GM10248 (cell line): ENCODE data around the gene MT1G.

Experiments
- CTCF ChIA-PET: fragments of 300-600 bp; sonication (Branson Sonifier 250); formaldehyde crosslinking; extraction: SDS; loops from one replicate; lab custom pipeline; 2021; ENCODE audit warnings: antibody characterized with exemption; lab: Yijun Ruan, JAX
- POLR2A ChIA-PET: fragments of 350-650 bp; sonication (Branson Sonifier 250); formaldehyde crosslinking; extraction: SDS; loops from one replicate; lab custom pipeline; 2020; ENCODE audit warnings: antibody characterized with exemption; lab: Yijun Ruan, JAX
- DNase-seq: peaks from one replicate; pipeline ENCODE4 v3.0.0; 2012; ENCODE audit errors: extremely low spot score
- TF ChIP-seq, protein P1 (sequence below): IDR thresholded peaks from 2 replicates; pipeline ENCODE4 v1.5.1; 2012; ENCODE audit warnings: mild to moderate bottlenecking, low read depth; ENCODE audit errors: extremely low read depth, missing control alignments, control extremely low read depth

The MT1G gene

GRCh38 chr16:56640076-56640475, 27.8 kb downstream of the MT1G start:
- TF ChIP-seq, protein P1, sequence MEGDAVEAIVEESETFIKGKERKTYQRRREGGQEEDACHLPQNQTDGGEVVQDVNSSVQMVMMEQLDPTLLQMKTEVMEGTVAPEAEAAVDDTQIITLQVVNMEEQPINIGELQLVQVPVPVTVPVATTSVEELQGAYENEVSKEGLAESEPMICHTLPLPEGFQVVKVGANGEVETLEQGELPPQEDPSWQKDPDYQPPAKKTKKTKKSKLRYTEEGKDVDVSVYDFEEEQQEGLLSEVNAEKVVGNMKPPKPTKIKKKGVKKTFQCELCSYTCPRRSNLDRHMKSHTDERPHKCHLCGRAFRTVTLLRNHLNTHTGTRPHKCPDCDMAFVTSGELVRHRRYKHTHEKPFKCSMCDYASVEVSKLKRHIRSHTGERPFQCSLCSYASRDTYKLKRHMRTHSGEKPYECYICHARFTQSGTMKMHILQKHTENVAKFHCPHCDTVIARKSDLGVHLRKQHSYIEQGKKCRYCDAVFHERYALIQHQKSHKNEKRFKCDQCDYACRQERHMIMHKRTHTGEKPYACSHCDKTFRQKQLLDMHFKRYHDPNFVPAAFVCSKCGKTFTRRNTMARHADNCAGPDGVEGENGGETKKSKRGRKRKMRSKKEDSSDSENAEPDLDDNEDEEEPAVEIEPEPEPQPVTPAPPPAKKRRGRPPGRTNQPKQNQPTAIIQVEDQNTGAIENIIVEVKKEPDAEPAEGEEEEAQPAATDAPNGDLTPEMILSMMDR, result no peak
- ChIA-PET CTCF (interaction anchor here (1.5 kb wide), 1 partner anchor 62 kb away, joined by 3 read pairs; no protein-coding TSS in a partner anchor), POLR2A (no interaction called here)
- DNase-seq, result no peak

DNA sequence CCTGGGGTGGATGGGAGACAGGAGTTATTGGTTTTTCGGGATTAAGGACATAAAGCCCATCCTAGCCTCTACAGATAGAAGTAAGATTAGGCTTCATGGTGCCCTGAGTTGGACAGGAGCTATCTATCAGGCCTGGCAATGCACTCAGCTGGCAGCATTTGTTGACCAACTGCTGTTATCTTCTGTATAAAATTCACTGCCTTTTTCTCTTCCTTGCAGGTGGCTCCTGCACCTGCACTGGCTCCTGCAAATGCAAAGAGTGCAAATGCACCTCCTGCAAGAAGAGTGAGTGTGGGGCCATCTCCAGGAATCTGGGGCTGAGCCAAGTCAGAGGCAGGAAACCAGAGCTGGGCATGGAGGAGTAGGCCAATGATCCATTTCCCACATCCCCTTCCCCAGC, 28.8 kb downstream of the MT1G start:
- CTCF ChIA-PET, result interaction anchor here (1.5 kb wide), 1 partner anchor 63 kb away, joined by 3 read pairs; no protein-coding TSS in a partner anchor
- no peak for DNase-seq
- POLR2A ChIA-PET, result interaction anchor here (0.6 kb wide), 1 partner anchor 63 kb away, joined by 3 read pairs; no protein-coding TSS in a partner anchor
- TF ChIP-seq, protein P1, result no peak

GRCh38 chr16:56637814-56638750, 29.8 kb downstream of the MT1G start, which contains the start of gene MT1A:
MT1A (plus strand) TSS chr16:56638666; CDS start chr16:56638739, 73 bp downstream.
- TF ChIP-seq, protein P1, result no peak
- ChIA-PET CTCF (no interaction called here), POLR2A (no interaction called here)
- no peak for DNase-seq

DNA sequence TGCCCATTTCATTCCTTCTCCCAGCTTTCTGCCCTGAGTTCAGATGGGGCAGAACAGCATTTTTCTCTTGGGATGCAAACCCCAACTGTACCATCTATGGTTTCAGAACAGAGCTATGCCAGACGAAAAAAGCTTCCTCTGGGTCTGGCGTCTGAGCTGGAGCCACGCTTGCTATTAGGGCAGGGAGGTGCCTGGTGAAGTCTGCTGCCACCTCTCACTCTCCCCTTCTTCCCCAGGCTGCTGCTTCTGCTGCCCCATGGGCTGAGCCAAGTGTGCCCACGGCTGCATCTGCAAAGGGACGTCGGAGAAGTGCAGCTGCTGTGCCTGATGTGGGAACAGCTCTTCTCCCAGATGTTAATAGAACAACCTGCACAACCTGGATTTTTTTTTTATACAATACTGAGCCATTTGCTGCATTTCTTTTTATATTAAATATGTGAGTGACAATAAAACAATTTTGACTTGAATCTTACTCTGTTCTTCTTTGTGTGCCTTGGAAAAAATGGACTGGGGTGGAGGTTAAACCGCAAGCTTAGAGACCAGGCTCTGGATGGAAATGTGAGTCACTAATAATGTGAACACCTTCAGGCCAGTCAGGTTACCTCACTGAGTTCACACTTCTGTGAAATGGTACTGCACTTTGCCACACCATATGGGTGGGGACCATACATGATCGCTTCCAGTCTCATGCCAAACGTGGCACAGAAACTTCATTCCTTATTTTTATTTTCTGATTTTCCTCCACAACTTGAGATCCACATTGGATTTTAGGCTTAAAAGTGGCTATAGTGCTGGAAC, 31.1 kb downstream of the MT1G start:
- ChIA-PET CTCF (no interaction called here), POLR2A (no interaction called here)
- DNase-seq, result no peak
- TF ChIP-seq, protein P1, result no peak

DNA sequence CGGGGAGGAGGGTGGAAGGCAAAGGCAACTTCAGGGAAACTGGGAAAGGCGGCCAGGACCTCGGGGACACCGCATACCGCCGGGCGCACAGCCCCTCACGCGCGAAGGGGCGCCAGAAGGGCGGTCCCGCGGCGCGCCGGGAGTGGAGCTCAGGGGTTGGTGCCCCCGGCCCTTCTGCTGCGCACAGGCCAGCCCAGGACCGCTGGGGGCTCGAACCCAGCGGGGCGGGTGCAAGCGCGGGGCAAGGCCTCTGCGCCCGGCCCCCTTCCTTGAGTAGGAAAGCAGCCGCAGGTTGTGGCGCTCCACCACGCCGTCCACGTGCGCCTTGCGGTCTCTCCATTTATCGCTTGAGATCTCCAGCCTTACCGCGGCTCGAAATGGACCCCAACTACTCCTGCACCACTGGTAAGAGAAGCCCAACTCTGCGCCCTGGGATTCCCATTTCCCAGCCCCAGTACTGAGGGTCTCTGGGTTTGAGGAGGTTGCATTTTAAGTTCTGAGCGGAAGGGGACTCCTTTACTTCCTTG, 32.4 kb downstream of the MT1G start:
- DNase-seq, result no peak
- ChIA-PET POLR2A (no interaction called here), CTCF (no interaction called here)

More for the DNA sequence above, 32.4 kb downstream of the MT1G start:
- TF ChIP-seq, protein P1, result no peak
